AG09319 (cell line): ENCODE results near the gene AMZ1.

Experiments used
- DNase-seq: peaks from one replicate; pipeline ENCODE4 v3.0.0-alpha.2; 2010; ENCODE audit warnings: low read depth; ENCODE audit errors: extremely low read depth
- TF ChIP-seq, protein P1 (sequence below): IDR thresholded peaks from 2 replicates; pipeline ENCODE4 v1.5.1; 2011; ENCODE audit warnings: low read depth, mild to moderate bottlenecking, inconsistent platforms, low read length, moderate library complexity

The AMZ1 gene

DNA sequence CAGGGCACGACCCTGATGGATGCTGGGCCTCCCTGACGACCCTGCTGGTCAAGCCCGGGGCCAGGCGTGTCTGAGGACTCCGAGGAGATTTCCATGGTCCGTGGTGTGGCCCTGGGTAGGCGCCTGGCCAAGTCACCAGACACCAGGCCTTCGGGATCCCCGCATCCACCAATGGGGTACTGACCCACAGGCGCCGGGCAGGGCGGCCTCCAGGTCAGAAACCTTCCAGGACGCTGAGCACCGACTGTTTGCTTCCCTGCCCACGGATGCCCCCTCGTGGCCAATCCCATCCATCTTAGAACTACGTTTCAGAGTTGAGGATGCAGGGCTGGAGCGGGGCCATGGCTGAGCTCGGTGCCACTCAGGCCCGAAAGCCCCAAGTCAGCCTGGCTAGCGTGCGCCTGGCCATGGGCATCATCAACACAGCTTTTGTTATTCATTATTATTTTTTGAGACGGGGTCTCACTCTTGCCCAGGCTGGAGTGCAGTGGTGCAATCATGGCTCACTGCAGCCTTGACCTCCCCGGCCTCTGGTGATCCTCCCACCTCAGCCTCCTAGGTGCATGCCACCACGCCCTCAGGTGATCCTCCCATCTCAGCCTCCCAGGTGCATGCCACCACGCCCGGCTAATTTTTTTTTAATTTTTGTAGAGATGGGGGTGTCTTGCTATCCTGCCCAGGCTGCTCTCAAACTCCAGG, 7.1 kb upstream of the AMZ1 start:
- no peak for DNase-seq
- TF ChIP-seq, protein P1, sequence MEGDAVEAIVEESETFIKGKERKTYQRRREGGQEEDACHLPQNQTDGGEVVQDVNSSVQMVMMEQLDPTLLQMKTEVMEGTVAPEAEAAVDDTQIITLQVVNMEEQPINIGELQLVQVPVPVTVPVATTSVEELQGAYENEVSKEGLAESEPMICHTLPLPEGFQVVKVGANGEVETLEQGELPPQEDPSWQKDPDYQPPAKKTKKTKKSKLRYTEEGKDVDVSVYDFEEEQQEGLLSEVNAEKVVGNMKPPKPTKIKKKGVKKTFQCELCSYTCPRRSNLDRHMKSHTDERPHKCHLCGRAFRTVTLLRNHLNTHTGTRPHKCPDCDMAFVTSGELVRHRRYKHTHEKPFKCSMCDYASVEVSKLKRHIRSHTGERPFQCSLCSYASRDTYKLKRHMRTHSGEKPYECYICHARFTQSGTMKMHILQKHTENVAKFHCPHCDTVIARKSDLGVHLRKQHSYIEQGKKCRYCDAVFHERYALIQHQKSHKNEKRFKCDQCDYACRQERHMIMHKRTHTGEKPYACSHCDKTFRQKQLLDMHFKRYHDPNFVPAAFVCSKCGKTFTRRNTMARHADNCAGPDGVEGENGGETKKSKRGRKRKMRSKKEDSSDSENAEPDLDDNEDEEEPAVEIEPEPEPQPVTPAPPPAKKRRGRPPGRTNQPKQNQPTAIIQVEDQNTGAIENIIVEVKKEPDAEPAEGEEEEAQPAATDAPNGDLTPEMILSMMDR, result peak; percentile 82

DNA sequence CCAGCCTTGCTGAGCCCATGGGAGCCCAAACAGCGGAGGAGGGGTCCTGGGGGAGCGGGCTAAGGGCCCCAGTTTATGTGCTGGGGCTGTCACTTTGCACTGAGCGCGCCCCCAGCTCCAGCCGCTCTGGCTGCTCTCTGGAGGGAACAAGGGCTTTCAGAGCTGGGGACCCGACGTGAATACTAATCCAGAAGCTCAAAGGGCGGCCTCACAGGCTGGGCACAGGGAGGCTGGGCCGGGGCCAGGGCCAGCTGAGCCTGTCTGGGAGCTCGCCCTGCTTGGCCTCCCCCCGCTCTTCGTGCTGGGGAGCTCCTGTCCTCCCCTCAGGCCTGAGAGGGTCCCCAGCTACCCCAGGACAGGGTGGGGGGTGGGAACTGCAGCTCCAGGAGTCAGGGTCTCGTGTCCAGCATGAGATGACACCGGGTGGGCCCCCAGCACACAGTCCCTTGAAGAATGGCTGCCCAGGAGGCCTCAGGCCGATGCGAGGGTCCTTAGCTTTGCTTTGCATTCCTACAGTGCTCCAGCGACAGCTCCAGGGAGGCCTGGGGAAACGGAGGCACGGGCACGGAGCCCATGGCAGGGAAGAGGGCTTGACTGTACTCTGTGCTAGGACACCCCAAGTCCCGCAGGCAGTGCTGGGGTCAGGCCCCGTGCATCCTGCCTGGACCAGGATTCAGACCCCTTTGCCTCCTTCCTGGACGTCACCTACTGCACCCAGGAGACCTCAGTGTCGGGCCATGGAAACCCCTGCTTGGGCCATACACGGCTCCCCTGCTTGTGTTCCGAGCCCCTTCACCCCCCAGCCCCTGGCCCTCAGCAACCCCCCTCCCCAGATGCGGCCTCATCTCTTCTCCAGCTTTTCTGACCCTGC, 5.8 kb upstream of the AMZ1 start:
- DNase-seq, result no peak
- TF ChIP-seq, protein P1, result no peak

DNA sequence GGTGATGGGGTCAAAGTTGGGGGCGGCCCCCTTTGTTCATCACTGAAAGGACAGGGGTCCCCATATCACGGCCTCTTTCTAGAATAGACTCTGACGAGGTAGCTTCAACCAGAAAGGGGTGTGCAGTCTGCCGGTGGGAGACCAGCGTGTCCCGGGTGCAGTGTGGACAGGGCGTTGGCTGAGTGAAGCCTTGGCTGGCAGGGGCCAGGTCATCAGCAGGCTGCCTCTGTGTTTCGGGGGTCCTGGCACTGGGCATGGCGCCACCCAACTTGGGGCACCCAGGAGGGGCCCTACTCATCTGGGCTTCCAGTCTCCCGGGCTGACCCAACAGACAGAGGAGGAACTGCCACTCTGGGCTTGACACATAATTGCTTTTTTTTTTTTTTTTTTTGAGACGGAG, 3.5 kb upstream of the AMZ1 start:
- no peak for DNase-seq
- TF ChIP-seq, protein P1, result no peak

DNA sequence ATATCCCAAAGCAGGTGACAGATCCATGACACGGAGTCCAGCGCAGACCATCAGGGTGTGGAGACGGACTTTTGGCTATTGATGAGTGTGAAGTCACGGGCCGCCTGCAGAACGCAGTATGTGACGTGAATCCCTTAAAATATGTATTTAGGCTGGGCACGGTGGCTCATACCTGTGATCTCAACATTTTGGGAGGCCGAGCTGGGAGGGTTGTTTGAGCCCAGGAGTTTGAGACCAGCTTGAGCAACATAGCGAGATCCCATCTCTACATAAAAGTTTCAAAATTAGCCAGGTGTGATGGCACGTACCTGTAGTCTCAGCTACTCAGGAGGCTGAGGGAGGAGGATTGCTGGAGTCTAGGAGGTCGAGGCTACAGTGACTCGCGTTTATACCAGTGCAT, 1.9 kb upstream of the AMZ1 start:
- DNase-seq, result no peak
- TF ChIP-seq, protein P1, result no peak

DNA sequence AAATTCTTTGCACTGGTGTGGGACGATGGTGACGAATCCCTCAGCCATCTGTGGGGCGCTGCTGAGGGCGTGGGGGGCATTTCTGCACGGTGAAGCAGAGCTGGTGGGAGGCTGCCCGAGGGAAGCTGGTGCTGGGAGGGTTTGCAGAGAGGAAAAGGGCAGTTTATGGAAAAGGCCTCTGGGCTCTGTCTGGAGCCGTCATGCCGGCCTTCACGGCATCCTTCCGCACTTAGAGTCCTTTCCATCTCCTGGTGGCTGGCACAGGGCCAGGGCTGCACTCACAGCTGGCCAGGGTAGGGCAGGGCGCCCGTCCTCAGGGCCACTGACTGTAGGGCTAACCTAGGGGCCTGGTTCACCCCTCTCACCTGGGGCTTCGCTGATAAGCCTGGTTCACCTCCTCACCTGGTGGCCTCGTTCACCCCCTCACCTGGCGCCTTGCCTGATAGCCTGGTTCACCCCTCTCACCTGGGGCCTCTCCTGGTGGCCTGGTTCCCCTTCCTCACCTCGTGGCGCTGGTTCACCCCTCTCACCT, 598 bp upstream of the AMZ1 start:
- DNase-seq, result no peak
- TF ChIP-seq, protein P1, result no peak

DNA sequence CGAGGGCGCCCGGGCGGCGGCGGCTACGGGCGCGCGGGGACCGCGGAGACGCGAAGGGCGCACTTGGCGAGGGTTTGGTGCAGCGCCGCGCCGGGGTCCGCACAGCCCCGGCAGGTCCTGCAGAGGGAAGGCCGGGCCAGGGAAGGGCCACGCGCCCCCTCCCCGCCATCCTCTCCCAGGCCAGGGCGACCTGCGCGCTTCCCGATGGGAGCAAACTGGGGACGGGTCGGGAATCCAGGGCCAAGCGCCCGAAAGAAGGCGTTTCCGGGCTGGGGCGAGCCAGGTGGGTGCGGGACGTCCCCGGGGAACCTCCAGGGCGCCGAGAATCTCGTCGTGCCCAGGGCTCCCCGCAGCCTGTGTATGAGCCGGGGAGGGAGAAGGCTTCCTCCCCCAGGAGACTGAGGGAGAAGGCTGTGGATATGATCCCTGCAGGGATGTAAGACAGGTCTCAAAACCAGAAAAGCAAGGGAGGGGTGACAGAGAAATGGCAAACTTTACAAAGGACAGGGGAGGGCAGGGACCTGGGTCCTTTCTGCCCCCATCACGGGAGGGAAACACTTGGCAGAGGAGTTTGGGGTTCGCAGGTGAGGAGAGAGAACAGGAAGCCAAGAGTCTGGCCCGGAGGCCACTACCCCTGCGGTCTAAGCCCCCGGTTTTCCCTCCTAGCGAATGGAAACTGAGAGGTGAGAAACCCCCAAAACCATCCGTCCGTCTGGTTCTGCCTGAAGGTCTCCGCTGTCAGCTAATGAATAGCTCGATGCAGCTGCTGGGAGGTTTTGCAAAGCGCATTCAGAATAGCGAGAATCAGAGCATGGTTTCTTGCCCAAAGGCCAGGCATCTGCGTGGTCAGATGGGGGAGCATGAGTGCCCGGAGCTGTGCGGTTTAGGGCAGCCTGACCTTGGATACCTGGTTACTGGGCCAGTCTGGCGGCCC, 674 bp downstream of the AMZ1 start:
- TF ChIP-seq, protein P1, result no peak
- DNase-seq, result no peak
